Vagina (tissue), 2 donors: Measurements from ENCODE around the gene CATSPER3. TPM values are rescaled to one million over a fixed set of nuclear protein-coding genes. Genes with fewer than 3 reads are reported as not detected.

Source experiments
- DNase-seq, 2 donors: peaks; one replicate each; pipeline ENCODE4 v3.0.0-alpha.2; 2017; ENCODE audit errors: extremely low spot score in 2 of 2
- H3K27ac ChIP-seq: fragments of 200-600 bp; sonication (generic); one replicate; pipeline ENCODE4 v1.5.1; 2019
- H3K27me3 ChIP-seq: fragments of 200-600 bp; sonication (generic); one replicate; pipeline ENCODE4 v1.5.1; 2019
- H3K36me3 ChIP-seq, 2 donors: fragments of 200-600 bp; sonication (generic); one replicate each; pipeline ENCODE4 v1.5.1; 2017 to 2019
- H3K4me1 ChIP-seq: fragments of 200-600 bp; sonication (generic); one replicate; pipeline ENCODE4 v1.5.1; 2019
- H3K4me3 ChIP-seq, 2 donors: fragments of 200-600 bp; sonication (generic); 1 replicate in 1 of 2; 2 replicates in 1 of 2; pipeline ENCODE4 v1.5.1; 2016 to 2019
- H3K9me3 ChIP-seq: fragments of 200-600 bp; sonication (generic); one replicate; pipeline ENCODE4 v1.5.1; 2019
- CTCF ChIP-seq, 3 experiments: fragments of 450-650 bp in 2 of 3; fragments of 200-600 bp in 1 of 3; sonication (generic) in 1 of 3; IDR thresholded peaks; one replicate each; pipeline ENCODE4 v1.5.1; 2017 to 2019; ENCODE audit warnings: antibody characterized with exemption in 3 of 3, mild to moderate bottlenecking in 2 of 3, moderate library complexity in 2 of 3
- POLR2A ChIP-seq, 2 donors: fragments of 450-650 bp; IDR thresholded peaks; one replicate each; pipeline ENCODE4 v1.6.1; 2017; ENCODE audit warnings: antibody characterized with exemption in 2 of 2, mild to moderate bottlenecking in 2 of 2, moderate library complexity in 2 of 2
- POLR2AphosphoS5 ChIP-seq, 2 donors: sonication (generic); formaldehyde crosslinking; IDR thresholded peaks; one replicate each; pipeline ENCODE4 v1.9.0; 2017; ENCODE audit warnings: antibody characterized with exemption in 2 of 2, mild to moderate bottlenecking in 2 of 2, low read depth in 1 of 2; ENCODE audit not compliant: insufficient read depth in 1 of 2
- intact Hi-C: fragments of 100-400 bp; cut with DNase I; formaldehyde crosslinking; loops from one replicate; pipeline ENCODE4 v1.15.1; 2023
- total RNA-seq: library from RNA; depleted of rRNA; stranded (reverse); fragments of >200 nt; gene quantifications from one replicate; pipeline ENCODE4 v1.2.3, GENCODE V29; 2016

Gene CATSPER3
- total RNA-seq: not detected

- no peak for DNase-seq
- no peak within 1 kb of the TSS for H3K4me3 ChIP-seq
- H3K27ac ChIP-seq: no peak within 1 kb of the TSS
- intact Hi-C loops: no loop called here
- H3K9me3 ChIP-seq: no peaks in the 10 kb centered on the region
- no peak for TF ChIP-seq POLR2AphosphoS5 (IDR thresholded peaks at IDR 0.05; ENCODE audit: insufficient read depth in 1 of 2, low read depth in 1 of 2)
- no peak for TF ChIP-seq POLR2A (IDR thresholded peaks at IDR 0.05)
- no peak for TF ChIP-seq CTCF (IDR thresholded peaks at IDR 0.05)
- no peaks in the 10 kb centered on the region for H3K4me1 ChIP-seq
- H3K27me3 ChIP-seq: no peaks in the 10 kb centered on the region
- H3K36me3 ChIP-seq: peaks cover 0 to 4% of the 10 kb centered on the region in 2 donors
Observed at GRCh38 chr5:134967607-134968006, at the start of gene CATSPER3. TSS of gene CATSPER3 (plus strand) at chr5:134967907. CDS start at chr5:134967992, 85 bp downstream.

- H3K4me3 ChIP-seq: no peak overlapping the region
- no peaks in the 10 kb centered on the region for H3K27me3 ChIP-seq
- no peaks in the 10 kb centered on the region for H3K9me3 ChIP-seq
- no peak for TF ChIP-seq POLR2AphosphoS5 (IDR thresholded peaks at IDR 0.05; ENCODE audit: insufficient read depth in 1 of 2, low read depth in 1 of 2)
- no peak for TF ChIP-seq CTCF (IDR thresholded peaks at IDR 0.05)
- no peak for TF ChIP-seq POLR2A (IDR thresholded peaks at IDR 0.05)
- no peak for DNase-seq
- peaks cover 0 to 11% of the 10 kb centered on the region in 2 donors for H3K36me3 ChIP-seq
- intact Hi-C loops: no loop called here
- H3K27ac ChIP-seq: no peak overlapping the region
- no peaks in the 10 kb centered on the region for H3K4me1 ChIP-seq
Observed at GRCh38 chr5:134918861-134919260, 48.8 kb upstream of the CATSPER3 start.

GRCh38 chr5:134920848-134921575 is 46.7 kb upstream of the CATSPER3 start:
- TF ChIP-seq CTCF (IDR thresholded peaks at IDR 0.05) (no peak), POLR2AphosphoS5 (IDR thresholded peaks at IDR 0.05; ENCODE audit: insufficient read depth in 1 of 2, low read depth in 1 of 2) (no peak)
- peak in 1 of 2 donors; percentile 34 for DNase-seq

GRCh38 chr5:134932508-134932907 is 35.2 kb upstream of the CATSPER3 start:
- H3K4me3 ChIP-seq: no peak overlapping the region
- TF ChIP-seq POLR2AphosphoS5 (IDR thresholded peaks at IDR 0.05; ENCODE audit: insufficient read depth in 1 of 2, low read depth in 1 of 2): no peak
- no peak for TF ChIP-seq CTCF (IDR thresholded peaks at IDR 0.05)
- H3K9me3 ChIP-seq: no peaks in the 10 kb centered on the region
- no peak for DNase-seq
- no peak overlapping the region for H3K27ac ChIP-seq
- peaks cover 0 to 20% of the 10 kb centered on the region in 2 donors for H3K36me3 ChIP-seq
- intact Hi-C loops: no loop called here
- no peaks in the 10 kb centered on the region for H3K4me1 ChIP-seq
- H3K27me3 ChIP-seq: no peaks in the 10 kb centered on the region

More at GRCh38 chr5:134920848-134921575, 46.7 kb upstream of the CATSPER3 start:
- H3K27ac ChIP-seq: no peak overlapping the region
- no peaks in the 10 kb centered on the region for H3K9me3 ChIP-seq
- no peaks in the 10 kb centered on the region for H3K36me3 ChIP-seq
- no peaks in the 10 kb centered on the region for H3K4me1 ChIP-seq
- H3K27me3 ChIP-seq: no peaks in the 10 kb centered on the region
- intact Hi-C loops: no loop called here
- H3K4me3 ChIP-seq: no peak overlapping the region

GRCh38 chr5:134934202-134934601 is 33.5 kb upstream of the CATSPER3 start:
- DNase-seq: no peak
- intact Hi-C loops: no loop called here
- H3K36me3 ChIP-seq: peaks cover 0 to 20% of the 10 kb centered on the region in 2 donors
- no peak overlapping the region for H3K27ac ChIP-seq
- no peaks in the 10 kb centered on the region for H3K27me3 ChIP-seq
- H3K9me3 ChIP-seq: no peaks in the 10 kb centered on the region
- no peak overlapping the region for H3K4me3 ChIP-seq
- no peak for TF ChIP-seq POLR2A (IDR thresholded peaks at IDR 0.05)
- no peak for TF ChIP-seq POLR2AphosphoS5 (IDR thresholded peaks at IDR 0.05; ENCODE audit: insufficient read depth in 1 of 2, low read depth in 1 of 2)
- TF ChIP-seq CTCF (IDR thresholded peaks at IDR 0.05): no peak
- no peaks in the 10 kb centered on the region for H3K4me1 ChIP-seq
